Hepatocyte (in vitro differentiated cells): Measurements from ENCODE around the gene ACP1. TPM values are rescaled to one million over a fixed set of nuclear protein-coding genes. Genes with fewer than 3 reads are reported as not detected.

Experiments used
- DNase-seq: peaks from one replicate; pipeline ENCODE4 v3.0.0-alpha.2; 2016; ENCODE audit warnings: low spot score
- H2AFZ ChIP-seq: fragments of 200-600 bp; sonication (generic); 2 replicates; pipeline ENCODE4 v1.6.0; 2016; ENCODE audit warnings: antibody characterized with exemption, mild to moderate bottlenecking
- H3K27ac ChIP-seq: fragments of 200-600 bp; sonication (generic); 2 replicates; pipeline ENCODE4 v1.5.1; 2016; ENCODE audit warnings: mild to moderate bottlenecking
- H3K27me3 ChIP-seq: fragments of 200-600 bp; sonication (generic); 2 replicates; pipeline ENCODE4 v1.6.1; 2016
- H3K36me3 ChIP-seq: fragments of 200-600 bp; sonication (generic); replicated peaks from 2 replicates; pipeline ENCODE4 v1.5.1; 2016; ENCODE audit warnings: low read depth; ENCODE audit not compliant: insufficient read depth
- H3K4me1 ChIP-seq: fragments of 200-600 bp; sonication (generic); 2 replicates; pipeline ENCODE4 v1.5.1; 2016; ENCODE audit warnings: mild to moderate bottlenecking, moderate library complexity; ENCODE audit not compliant: insufficient read depth
- H3K4me2 ChIP-seq: fragments of 200-600 bp; sonication (generic); 2 replicates; pipeline ENCODE4 v1.6.0; 2016
- H3K4me3 ChIP-seq: fragments of 200-600 bp; sonication (generic); 2 replicates; pipeline ENCODE4 v1.5.1; 2016; ENCODE audit warnings: mild to moderate bottlenecking
- H3K79me2 ChIP-seq: fragments of 200-600 bp; sonication (generic); 2 replicates; pipeline ENCODE4 v1.6.0; 2017; ENCODE audit warnings: mild to moderate bottlenecking
- H3K9me2 ChIP-seq: fragments of 200-600 bp; sonication (generic); replicated peaks from 2 replicates; pipeline ENCODE4 v1.6.0; 2017; ENCODE audit warnings: mild to moderate bottlenecking; ENCODE audit not compliant: insufficient read depth
- H3K9me3 ChIP-seq: fragments of 200-600 bp; sonication (generic); 2 replicates; pipeline ENCODE4 v1.5.1; 2016; ENCODE audit warnings: low read depth, mild to moderate bottlenecking
- H4K20me1 ChIP-seq: fragments of 200-600 bp; sonication (generic); 2 replicates; pipeline ENCODE4 v1.6.0; 2016; ENCODE audit warnings: mild to moderate bottlenecking; ENCODE audit not compliant: insufficient read depth, poor library complexity, severe bottlenecking
- CTCF ChIP-seq: fragments of 200-600 bp; sonication (generic); IDR thresholded peaks from 2 replicates; pipeline ENCODE4 v1.5.1; 2016; ENCODE audit warnings: antibody characterized with exemption, mild to moderate bottlenecking; ENCODE audit not compliant: poor library complexity
- EZH2 ChIP-seq: fragments of 200-600 bp; sonication (generic); IDR thresholded peaks from 2 replicates; pipeline ENCODE4 v1.6.1; 2016; ENCODE audit warnings: antibody characterized with exemption, mild to moderate bottlenecking, borderline replicate concordance
- EZH2phosphoT487 ChIP-seq: fragments of 200-600 bp; sonication (generic); IDR thresholded peaks from one replicate; pipeline ENCODE4 v1.6.1; 2018; ENCODE audit warnings: antibody characterized with exemption, mild to moderate bottlenecking, low read depth, moderate library complexity; ENCODE audit not compliant: unreplicated experiment, severe bottlenecking
- WGBS: methylation state at CpG from one replicate; pipeline ENCODE4 v1.1.6; 2016; ENCODE audit warnings: low lambda C conversion rate; ENCODE audit errors: missing lambda C conversion rate; 5-methylcytosine and 5-hydroxymethylcytosine counted together
- polyA plus RNA-seq: library from polyadenylated mRNA; unstranded; fragments of >200 nt; fragmentation: Nextera tagmentation; extraction: Ambion mirVana; gene quantifications from 2 replicates; pipeline ENCODE4 v1.2.1, GENCODE V29; 2016
- total RNA-seq: library from RNA; depleted of rRNA; stranded (reverse); fragments of >200 nt; gene quantifications from 2 replicates; pipeline ENCODE4 v1.2.3, GENCODE V29; 2014

ACP1 gene
- total and polyA plus RNA-seq, 2 experiments from 2014 or later: 175 to 194 TPM

DNA sequence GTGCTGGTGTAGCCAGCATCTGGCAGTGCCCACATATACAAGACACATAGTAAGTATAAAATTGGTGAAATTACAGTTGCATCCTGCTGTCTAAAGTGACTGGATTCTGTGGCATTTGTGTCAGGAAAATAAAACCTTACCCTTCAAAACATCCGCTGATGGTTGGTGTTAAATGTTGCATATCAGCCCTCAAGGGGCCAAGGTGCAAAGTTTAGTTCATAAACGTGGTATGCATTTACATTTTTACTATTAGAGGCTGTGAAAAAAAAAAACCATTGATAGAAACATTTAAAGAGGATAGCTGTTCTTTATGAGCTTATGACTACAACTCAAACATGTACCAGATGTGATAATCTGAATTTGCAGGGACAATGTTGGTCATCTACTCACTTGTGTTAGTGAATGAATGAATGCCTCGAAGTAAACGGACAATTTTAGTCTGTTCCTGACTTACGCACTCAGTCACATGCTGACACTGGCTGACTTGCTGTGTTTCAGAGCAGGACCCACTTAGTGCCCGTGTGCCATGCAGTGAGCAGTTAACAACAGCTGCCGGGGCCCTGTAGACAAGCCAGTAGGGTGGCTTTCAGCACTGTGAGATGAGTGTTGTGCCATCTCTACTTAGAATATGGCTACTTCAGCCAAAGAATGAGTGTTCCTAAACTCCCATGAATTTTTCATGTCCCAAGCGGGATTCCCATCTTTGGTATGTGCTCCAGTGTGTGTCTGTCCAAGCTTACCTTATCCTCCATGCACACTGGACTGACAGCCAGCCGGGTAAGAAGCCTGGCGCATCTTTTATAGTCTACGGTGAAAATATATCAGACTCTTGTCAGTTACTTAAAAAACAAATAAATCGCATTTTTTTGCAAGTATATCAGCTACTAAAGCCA, 17.9 kb downstream of the ACP1 start:
- Histone ChIP-seq H2AFZ (no peak overlapping the region), H3K79me2 (peaks cover 2% of the 10 kb centered on the region), H3K27ac (no peak overlapping the region), H4K20me1 (peaks cover 21% of the 10 kb centered on the region), H3K36me3 (no peaks in the 10 kb centered on the region), H3K27me3 (peaks cover 25% of the 10 kb centered on the region), H3K4me2 (no peak overlapping the region), H3K4me1 (peaks cover 9% of the 10 kb centered on the region), H3K9me3 (no peaks in the 10 kb centered on the region), H3K9me2 (no peaks in the 10 kb centered on the region), H3K4me3 (no peak overlapping the region)
- 97% methylated on average over 12 of the region's 12 CpGs for WGBS
- TF ChIP-seq EZH2phosphoT487: no peak
- TF ChIP-seq EZH2: no peak
- no peak for TF ChIP-seq CTCF
- DNase-seq: no peak

- Histone ChIP-seq H4K20me1 (peaks cover 16% of the 10 kb centered on the region), H3K4me3 (no peak overlapping the region), H3K27ac (no peak overlapping the region), H3K27me3 (peaks cover 31% of the 10 kb centered on the region), H2AFZ (no peak overlapping the region), H3K9me3 (no peaks in the 10 kb centered on the region), H3K36me3 (no peaks in the 10 kb centered on the region), H3K4me2 (no peak overlapping the region), H3K4me1 (peaks cover 9% of the 10 kb centered on the region), H3K79me2 (no peaks in the 10 kb centered on the region), H3K9me2 (no peaks in the 10 kb centered on the region)
- 72% methylated on average over 4 of the region's 4 CpGs for WGBS
- TF ChIP-seq EZH2 (no peak), CTCF (no peak), EZH2phosphoT487 (no peak)
- DNase-seq: no peak
Observed at GRCh38 chr2:283996-284794, 19.4 kb downstream of the ACP1 start.

DNA sequence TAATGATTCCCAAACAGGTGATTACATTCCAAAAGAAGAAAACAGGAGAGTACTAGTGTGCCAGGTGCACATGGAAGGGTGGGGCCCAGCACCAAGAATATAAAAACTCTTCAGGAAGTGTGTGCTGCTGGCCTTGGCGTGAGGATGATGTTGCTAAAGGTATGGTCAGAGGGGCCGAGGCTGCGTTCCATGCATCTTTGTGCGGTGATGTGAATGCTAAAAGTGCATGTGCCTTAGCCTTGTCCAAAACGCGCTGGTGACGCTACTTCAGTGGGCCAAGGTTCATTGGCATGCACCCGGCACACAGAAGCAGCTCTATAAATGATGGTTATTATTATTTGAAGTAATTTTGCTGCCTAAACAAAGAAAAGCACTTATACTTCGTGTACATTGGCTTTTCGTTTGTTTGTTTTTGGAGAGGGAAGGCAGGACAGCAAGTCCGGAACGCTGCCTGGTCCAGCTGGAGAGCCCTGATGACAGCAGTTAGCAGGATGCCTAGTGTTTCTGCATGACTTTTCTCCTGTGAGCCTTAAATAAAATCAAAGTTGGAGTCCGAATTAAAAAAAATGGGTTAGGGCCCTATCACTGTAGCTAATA, 20.2 kb downstream of the ACP1 start:
- Histone ChIP-seq H3K27me3 (peaks cover 37% of the 10 kb centered on the region), H4K20me1 (peaks cover 16% of the 10 kb centered on the region), H3K4me3 (no peak overlapping the region), H3K79me2 (no peaks in the 10 kb centered on the region), H3K4me1 (peaks cover 9% of the 10 kb centered on the region), H3K36me3 (no peaks in the 10 kb centered on the region), H3K4me2 (no peak overlapping the region), H2AFZ (no peak overlapping the region), H3K27ac (no peak overlapping the region), H3K9me3 (no peaks in the 10 kb centered on the region), H3K9me2 (no peaks in the 10 kb centered on the region)
- no peak for DNase-seq
- WGBS: 76% methylated on average over 13 of the region's 13 CpGs
- TF ChIP-seq CTCF: no peak
- no peak for TF ChIP-seq EZH2phosphoT487
- TF ChIP-seq EZH2: no peak
